WTC11 (cell line): ENCODE data around the gene OLFM1.

Experiments used
- IRF2 ChIP-seq: sonication (generic); formaldehyde crosslinking; IDR thresholded peaks from 2 replicates; pipeline ENCODE4 v1.8.0; 2022; ENCODE audit warnings: low read depth, missing genetic modification reagents, borderline replicate concordance
- TP53 ChIP-seq: sonication (generic); formaldehyde crosslinking; IDR thresholded peaks from 2 replicates; pipeline ENCODE4 v1.8.1; 2023; ENCODE audit warnings: mild to moderate bottlenecking, missing genetic modification reagents

DNA sequence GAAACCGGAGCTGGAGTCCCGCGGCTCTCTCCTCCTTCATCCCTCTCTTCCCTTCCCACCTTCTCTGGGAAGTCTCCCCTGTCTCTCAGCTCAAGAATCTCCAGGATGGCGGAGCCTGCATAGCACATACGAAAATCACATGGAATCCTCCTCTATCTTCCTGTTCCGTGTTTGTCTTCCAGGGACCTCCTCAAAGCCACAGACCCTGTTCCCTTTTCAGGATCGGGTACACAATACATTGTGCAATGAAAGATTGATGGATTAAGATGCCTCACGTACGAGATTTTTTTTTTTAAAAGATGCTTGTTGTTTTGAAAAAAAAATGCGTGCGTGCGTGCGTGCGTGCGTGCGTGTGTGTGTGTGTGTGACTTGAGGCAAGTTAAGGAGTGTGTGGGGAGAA is 46.6 kb upstream of the OLFM1 start:
- TF ChIP-seq TP53 (CRISPR knock-in tag) (no peak), IRF2 (no peak)
